Parathyroid adenoma (tissue), 2 donors: ENCODE data around the gene PCED1B.

Experiments
- H2AFZ ChIP-seq: fragments of 300-600 bp; sonication (generic); one replicate; pipeline ENCODE4 v1.7.0; 2017; ENCODE audit warnings: antibody characterized with exemption, mild to moderate bottlenecking
- H3K27ac ChIP-seq: fragments of 300-600 bp; sonication (generic); one replicate; pipeline ENCODE4 v1.7.0; 2017
- H3K27me3 ChIP-seq: fragments of 300-600 bp; sonication (generic); one replicate; pipeline ENCODE4 v1.7.0; 2017; ENCODE audit warnings: low read length; ENCODE audit not compliant: control insufficient read depth, insufficient read depth
- H3K36me3 ChIP-seq: fragments of 300-600 bp; sonication (generic); one replicate; pipeline ENCODE4 v1.7.0; 2017; ENCODE audit warnings: low read length; ENCODE audit not compliant: control insufficient read depth, insufficient read depth
- H3K4me1 ChIP-seq: fragments of 300-600 bp; sonication (generic); one replicate; pipeline ENCODE4 v1.7.0; 2017; ENCODE audit warnings: control low read depth
- H3K4me2 ChIP-seq: fragments of 300-600 bp; sonication (generic); one replicate; pipeline ENCODE4 v1.7.0; 2017; ENCODE audit warnings: low read length
- H3K4me3 ChIP-seq: fragments of 300-600 bp; sonication (generic); one replicate; pipeline ENCODE4 v1.7.0; 2017; ENCODE audit warnings: low read depth, low read length
- H3K79me2 ChIP-seq: fragments of 300-600 bp; sonication (generic); one replicate; pipeline ENCODE4 v1.7.0; 2017; ENCODE audit warnings: control low read depth
- H3K9ac ChIP-seq: fragments of 300-600 bp; sonication (generic); one replicate; pipeline ENCODE4 v1.7.0; 2017; ENCODE audit warnings: mild to moderate bottlenecking
- H3K9me3 ChIP-seq: fragments of 300-600 bp; sonication (generic); one replicate; pipeline ENCODE4 v1.7.0; 2017; ENCODE audit warnings: low read length; ENCODE audit not compliant: control insufficient read depth
- CTCF ChIP-seq: fragments of 300-600 bp; sonication (generic); IDR thresholded peaks from one replicate; pipeline ENCODE4 v1.7.0; 2017; ENCODE audit warnings: antibody characterized with exemption, mild to moderate bottlenecking
- donor health status: primary hyperparathyroidism.

PCED1B gene

GRCh38 chr12:47223848-47224213 is 144.4 kb downstream of the PCED1B start:
- no peak overlapping the region for H3K9ac ChIP-seq

GRCh38 chr12:47224563-47225133 is 145.2 kb downstream of the PCED1B start:
- no peak overlapping the region for H3K9ac ChIP-seq
- H3K4me3 ChIP-seq = no peak overlapping the region
- no peak overlapping the region for H3K27ac ChIP-seq
- no peak overlapping the region for H3K4me2 ChIP-seq
- H3K4me1 ChIP-seq = no peaks in the 10 kb centered on the region
- no peaks in the 10 kb centered on the region for H3K79me2 ChIP-seq
- no peaks in the 10 kb centered on the region for H3K27me3 ChIP-seq
- H3K36me3 ChIP-seq = no peaks in the 10 kb centered on the region
- H3K9me3 ChIP-seq = no peaks in the 10 kb centered on the region
- TF ChIP-seq CTCF = no peak
- no peak overlapping the region for H2AFZ ChIP-seq

More at GRCh38 chr12:47223848-47224213, 144.4 kb downstream of the PCED1B start:
- no peak overlapping the region for H3K27ac ChIP-seq
- no peaks in the 10 kb centered on the region for H3K9me3 ChIP-seq
- H2AFZ ChIP-seq = no peak overlapping the region
- no peaks in the 10 kb centered on the region for H3K27me3 ChIP-seq
- H3K4me1 ChIP-seq = no peaks in the 10 kb centered on the region
- no peaks in the 10 kb centered on the region for H3K36me3 ChIP-seq
- no peaks in the 10 kb centered on the region for H3K79me2 ChIP-seq
- H3K4me2 ChIP-seq = no peak overlapping the region
- no peak overlapping the region for H3K4me3 ChIP-seq
- TF ChIP-seq CTCF = no peak

- no peak overlapping the region for H3K4me3 ChIP-seq
- no peak for TF ChIP-seq CTCF
- H3K9me3 ChIP-seq = no peaks in the 10 kb centered on the region
- no peaks in the 10 kb centered on the region for H3K27me3 ChIP-seq
- no peaks in the 10 kb centered on the region for H3K36me3 ChIP-seq
- H3K79me2 ChIP-seq = no peaks in the 10 kb centered on the region
- no peak overlapping the region for H2AFZ ChIP-seq
- H3K4me2 ChIP-seq = no peak overlapping the region
- H3K4me1 ChIP-seq = no peaks in the 10 kb centered on the region
- H3K9ac ChIP-seq = no peak overlapping the region
- no peak overlapping the region for H3K27ac ChIP-seq
Measured at GRCh38 chr12:47225356-47225755, 145.9 kb downstream of the PCED1B start.

- H3K4me1 ChIP-seq = no peaks in the 10 kb centered on the region
- H3K36me3 ChIP-seq = no peaks in the 10 kb centered on the region
- TF ChIP-seq CTCF = no peak
Measured at GRCh38 chr12:47226199-47226598, 146.8 kb downstream of the PCED1B start.

GRCh38 chr12:47228802-47229201 is 149.4 kb downstream of the PCED1B start:
- H3K4me2 ChIP-seq = no peak overlapping the region
- no peak overlapping the region for H3K9ac ChIP-seq
- TF ChIP-seq CTCF = no peak
- no peaks in the 10 kb centered on the region for H3K36me3 ChIP-seq
- H3K79me2 ChIP-seq = no peaks in the 10 kb centered on the region
- no peaks in the 10 kb centered on the region for H3K9me3 ChIP-seq
- no peaks in the 10 kb centered on the region for H3K4me1 ChIP-seq
- no peak overlapping the region for H3K4me3 ChIP-seq
- H2AFZ ChIP-seq = no peak overlapping the region
- H3K27ac ChIP-seq = no peak overlapping the region
- H3K27me3 ChIP-seq = no peaks in the 10 kb centered on the region

More at GRCh38 chr12:47226199-47226598, 146.8 kb downstream of the PCED1B start:
- H2AFZ ChIP-seq = no peak overlapping the region
- H3K27me3 ChIP-seq = no peaks in the 10 kb centered on the region
- H3K79me2 ChIP-seq = no peaks in the 10 kb centered on the region
- H3K4me3 ChIP-seq = no peak overlapping the region
- no peaks in the 10 kb centered on the region for H3K9me3 ChIP-seq
- no peak overlapping the region for H3K9ac ChIP-seq
- no peak overlapping the region for H3K27ac ChIP-seq
- H3K4me2 ChIP-seq = no peak overlapping the region
